Measurements from ENCODE around the gene CACNA1S.

CACNA1S gene

DNA sequence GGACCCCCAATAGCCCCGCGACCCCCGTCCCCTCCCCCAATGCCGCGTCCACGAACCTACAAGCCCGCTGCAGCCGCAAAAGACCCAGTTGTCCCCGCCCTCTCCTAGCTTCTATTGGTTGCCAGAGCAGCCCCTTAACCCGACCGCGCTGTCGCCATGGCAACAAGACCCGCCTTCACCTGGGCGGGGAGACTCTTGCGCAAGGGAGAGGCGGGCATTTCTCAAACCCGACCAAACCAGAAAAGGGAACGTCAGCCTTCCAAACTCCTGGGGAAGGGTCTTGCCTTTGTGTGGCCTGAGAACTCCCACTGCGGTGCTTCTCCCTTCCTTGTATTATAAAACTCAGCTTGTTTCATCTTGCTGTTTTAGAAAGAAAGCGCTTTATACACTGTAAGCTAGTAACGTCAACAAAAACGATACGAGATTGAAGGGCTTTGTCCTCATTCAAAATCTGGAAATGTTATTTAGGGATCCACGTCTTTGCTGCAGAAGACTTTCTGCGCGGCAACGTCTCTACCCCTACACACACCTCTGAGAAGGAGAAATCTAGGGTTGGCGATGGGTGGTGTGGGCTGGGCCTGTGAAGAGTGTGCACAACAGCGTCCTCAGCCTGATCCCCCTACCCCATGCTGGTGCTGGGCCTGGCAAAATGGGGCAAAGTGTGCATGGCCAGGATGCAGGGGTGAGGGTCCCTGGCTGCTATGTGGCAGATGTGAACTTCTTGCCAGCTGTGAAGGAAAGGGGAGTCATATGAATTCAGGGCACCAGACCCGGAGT lies 42.4 kb upstream of the CACNA1S start, which contains the start of gene TMEM9:
Gene TMEM9, minus strand, starts transcription at position 86 of the 777 bp plus-strand sequence. CDS start 551 bp downstream, outside the sequence.
- intact Hi-C loops (cut with DNase I; ENCODE audit: low total_unique reads): no loop called here
- H3K36me3 ChIP-seq: peaks cover 7 to 21% (median 20%) of the 10 kb centered on the region in 3 donors
- peak within 1 kb of the TSS; percentile 50 to 70 for H3K27ac ChIP-seq
- DNase-seq: peak; percentile 96 to 98
- TF ChIP-seq CTCF (IDR thresholded peaks at IDR 0.05): no peak
- peaks cover 0 to 13% of the 10 kb centered on the region in 2 donors for H3K27me3 ChIP-seq
- H3K4me1 ChIP-seq: peaks cover 4 to 19% (median 16%) of the 10 kb centered on the region in 4 donors
- no peaks in the 10 kb centered on the region for H3K9me3 ChIP-seq
- H3K4me3 ChIP-seq: peak within 1 kb of the TSS; percentile 70 to 79

DNA sequence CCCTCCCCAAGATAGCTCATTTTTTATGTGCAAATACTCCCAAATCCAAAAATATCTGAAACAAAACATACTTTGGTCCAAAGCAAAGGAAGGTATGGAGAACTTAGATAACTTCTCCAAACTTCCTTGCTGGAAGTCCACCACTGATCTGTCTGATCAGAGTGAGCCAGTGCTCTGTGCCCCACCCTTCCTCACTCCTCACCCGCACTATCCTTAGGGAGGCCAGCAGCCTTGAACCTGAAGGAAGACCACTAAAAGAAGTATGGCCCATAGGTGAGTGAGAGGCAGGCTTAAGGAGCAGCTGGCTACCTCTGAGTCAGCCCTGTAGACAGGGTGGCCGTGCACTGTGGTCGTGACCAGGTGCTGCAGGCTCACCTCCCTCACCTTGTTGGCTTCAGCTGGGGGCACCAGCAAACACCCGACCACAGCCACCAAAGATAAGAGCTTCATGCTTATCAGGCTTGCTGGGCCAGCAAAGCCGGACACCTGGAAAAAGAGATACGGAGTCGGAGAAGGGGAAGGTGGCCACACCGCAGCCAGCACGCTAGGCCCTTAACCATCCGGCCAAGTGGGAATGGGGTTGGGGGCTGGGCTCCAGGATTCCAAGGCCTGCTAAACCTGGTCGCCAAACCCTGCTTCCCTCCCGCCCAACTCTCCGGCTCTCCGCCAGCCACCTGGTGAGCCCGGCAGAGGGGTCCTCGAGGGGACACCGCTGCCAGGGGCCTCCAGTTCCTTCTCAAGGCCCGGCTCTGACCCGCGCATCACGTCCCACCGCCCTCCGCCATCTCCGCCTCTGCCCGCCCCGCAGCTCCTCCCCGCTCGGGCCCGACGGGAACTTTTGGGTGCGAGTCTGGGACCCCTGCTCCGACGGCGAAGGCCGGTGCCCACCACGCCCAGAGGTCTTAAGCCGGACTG lies 41.5 kb upstream of the CACNA1S start:
- DNase-seq: peak in 1 of 2 donors; percentile 36
- intact Hi-C loops (cut with DNase I; ENCODE audit: low total_unique reads): no loop called here
- H3K36me3 ChIP-seq: peaks cover 11 to 29% (median 23%) of the 10 kb centered on the region in 3 donors
- no peak for TF ChIP-seq CTCF (IDR thresholded peaks at IDR 0.05)
- H3K4me3 ChIP-seq: peak overlapping the region; percentile 70 to 79
- peaks cover 0 to 12% of the 10 kb centered on the region in 2 donors for H3K27me3 ChIP-seq
- H3K9me3 ChIP-seq: no peaks in the 10 kb centered on the region
- peak overlapping the region; percentile 50 to 70 for H3K27ac ChIP-seq
- H3K4me1 ChIP-seq: peaks cover 4 to 19% (median 16%) of the 10 kb centered on the region in 4 donors

DNA sequence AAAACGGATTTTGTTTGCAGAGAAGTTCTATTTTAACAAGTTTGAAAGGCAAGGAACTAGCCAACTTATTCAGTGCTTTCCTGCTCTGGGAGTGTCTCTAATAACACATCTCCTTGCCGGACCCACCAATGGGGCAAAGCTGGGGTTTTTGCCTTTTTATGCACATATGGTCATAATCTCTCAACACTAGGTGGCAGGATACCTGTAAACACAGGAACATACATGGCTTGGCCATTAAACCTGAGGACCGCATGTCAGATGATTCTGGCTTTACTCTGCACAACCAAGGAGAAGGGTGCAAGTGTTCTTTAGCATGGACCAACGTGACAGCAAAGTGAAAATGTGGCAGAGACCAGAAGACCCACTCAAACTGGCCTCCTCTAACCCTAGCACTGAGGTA lies 37.2 kb upstream of the CACNA1S start:
- intact Hi-C loops (cut with DNase I; ENCODE audit: low total_unique reads): no loop called here

GRCh38 chr1:201147396-201148015 lies 35.3 kb upstream of the CACNA1S start:
- no peak for TF ChIP-seq CTCF (IDR thresholded peaks at IDR 0.05)
- Histone ChIP-seq H3K4me1 (peaks cover 0 to 17% (median 10%) of the 10 kb centered on the region in 4 donors), H3K27ac (no peak overlapping the region), H3K4me3 (no peak overlapping the region), H3K27me3 (no peaks in the 10 kb centered on the region), H3K9me3 (no peaks in the 10 kb centered on the region), H3K36me3 (peaks cover 31 to 89% (median 82%) of the 10 kb centered on the region in 3 donors)
- intact Hi-C loops (cut with DNase I; ENCODE audit: low total_unique reads): no loop called here
- DNase-seq: peak in 1 of 2 donors; percentile 32

More for the DNA sequence above, 37.2 kb upstream of the CACNA1S start:
- Histone ChIP-seq H3K27ac (no peak overlapping the region), H3K4me3 (no peak overlapping the region), H3K9me3 (no peaks in the 10 kb centered on the region), H3K4me1 (peaks cover 0 to 18% (median 14%) of the 10 kb centered on the region in 4 donors), H3K27me3 (no peaks in the 10 kb centered on the region), H3K36me3 (peaks cover 23 to 71% (median 65%) of the 10 kb centered on the region in 3 donors)
- no peak for TF ChIP-seq CTCF (IDR thresholded peaks at IDR 0.05)
- DNase-seq: no peak
